Activated naive CD4-positive, alpha-beta T cell treated with anti-CD3 and anti-CD28 coated beads, Interleukin-2, amount 50 U/mL, for 72 hours (primary cell): ENCODE measurements around the gene SEC16B. TPM values are rescaled to one million over a fixed set of nuclear protein-coding genes. Genes with fewer than 3 reads are reported as not detected.

Experiments used
- ATAC-seq, 2 donors: fragments of 150-1000 bp; cut with Tn5 transposase; 2 replicates each; pipeline ENCODE4 v1.10.0; 2021; ENCODE audit warnings: mild to moderate bottlenecking in 2 of 2, moderate library complexity in 2 of 2
- DNase-seq, 2 donors: peaks; one replicate each; pipeline ENCODE4 v3.0.0; 2021 to 2022; ENCODE audit warnings: low spot score in 2 of 2
- H3K27ac Mint-ChIP-seq, 2 donors: one replicate each; pipeline ENCODE4 v1.8.0; 2022; ENCODE audit warnings: mild to moderate bottlenecking in 2 of 2, mixed read lengths in 2 of 2
- H3K36me3 Mint-ChIP-seq, 2 donors: one replicate each; pipeline ENCODE4 v1.8.0; 2022; ENCODE audit warnings: mixed read lengths in 2 of 2
- H3K9me3 Mint-ChIP-seq, 2 donors: one replicate each; pipeline ENCODE4 v1.8.0; 2022; ENCODE audit warnings: mixed read lengths in 2 of 2
- total RNA-seq, 2 donors: library from RNA; stranded (reverse); gene quantifications; one replicate each; pipeline ENCODE4 v1.2.3, GENCODE V29; 2022

Gene SEC16B
- total RNA-seq, 2 donors from 2014 or later = not detected

DNA sequence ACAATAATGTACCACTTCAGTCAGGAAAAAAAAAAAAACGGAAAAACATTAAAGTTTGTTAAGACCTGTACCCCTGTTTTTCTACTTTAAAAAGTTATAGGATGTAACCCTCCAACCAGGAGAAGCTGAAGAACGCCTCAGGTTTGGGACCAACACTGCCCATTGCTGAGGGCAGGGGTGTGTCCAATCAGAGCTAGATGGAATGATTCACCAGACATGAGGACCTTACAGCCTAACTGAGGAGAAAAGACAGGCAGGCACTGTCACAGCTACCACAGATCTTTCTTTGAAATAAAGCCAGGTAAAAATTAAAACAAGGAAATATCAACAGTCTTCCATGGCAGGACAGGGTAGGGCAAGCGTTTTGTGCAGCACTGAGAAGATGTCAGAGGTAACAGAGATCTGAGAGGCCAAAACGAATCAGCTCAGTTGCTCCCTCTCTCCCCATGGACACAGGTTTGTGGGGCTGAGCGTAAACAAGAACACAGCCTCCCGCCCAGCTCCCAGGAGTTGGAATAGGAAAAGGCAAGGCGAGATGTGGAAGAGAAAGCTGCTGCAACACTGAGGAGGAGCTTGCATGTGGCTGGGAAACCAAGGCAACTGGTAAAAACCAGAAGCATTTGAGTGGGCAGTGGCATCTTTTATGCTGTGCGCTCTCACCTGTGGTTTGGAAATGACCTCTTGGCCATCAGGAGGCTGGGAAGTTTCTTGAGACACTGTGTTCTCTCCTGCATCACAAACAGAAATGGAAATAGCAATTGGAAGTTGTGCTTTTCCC, 34.0 kb downstream of the SEC16B start:
- no peaks in the 10 kb centered on the region for H3K9me3 Mint-ChIP-seq
- DNase-seq = no peak
- H3K27ac Mint-ChIP-seq = no peak overlapping the region
- H3K36me3 Mint-ChIP-seq = no peaks in the 10 kb centered on the region
- ATAC-seq = no peak

DNA sequence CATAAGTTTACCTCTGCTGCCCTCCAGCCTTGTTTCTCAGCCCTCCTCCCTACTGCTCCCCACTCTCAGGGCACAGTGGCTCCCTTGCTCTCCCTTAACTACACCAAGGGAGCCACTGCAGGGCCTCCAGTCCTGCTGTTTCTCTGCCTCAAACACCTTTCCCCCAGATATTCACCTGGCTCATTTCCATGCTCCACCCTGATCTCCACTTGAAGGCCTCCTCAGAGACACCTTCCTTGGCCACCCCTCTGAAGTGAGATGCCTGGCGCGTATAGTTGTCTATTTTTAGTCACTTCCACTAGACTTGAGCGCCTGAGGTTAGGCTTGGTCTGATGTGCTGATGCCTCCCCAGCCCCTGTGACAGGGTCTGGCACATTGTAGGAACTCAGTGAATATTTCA, 34.9 kb downstream of the SEC16B start:
- no peak overlapping the region for H3K27ac Mint-ChIP-seq
- DNase-seq (no peak), ATAC-seq (no peak)
- no peaks in the 10 kb centered on the region for H3K9me3 Mint-ChIP-seq
- H3K36me3 Mint-ChIP-seq = no peaks in the 10 kb centered on the region

DNA sequence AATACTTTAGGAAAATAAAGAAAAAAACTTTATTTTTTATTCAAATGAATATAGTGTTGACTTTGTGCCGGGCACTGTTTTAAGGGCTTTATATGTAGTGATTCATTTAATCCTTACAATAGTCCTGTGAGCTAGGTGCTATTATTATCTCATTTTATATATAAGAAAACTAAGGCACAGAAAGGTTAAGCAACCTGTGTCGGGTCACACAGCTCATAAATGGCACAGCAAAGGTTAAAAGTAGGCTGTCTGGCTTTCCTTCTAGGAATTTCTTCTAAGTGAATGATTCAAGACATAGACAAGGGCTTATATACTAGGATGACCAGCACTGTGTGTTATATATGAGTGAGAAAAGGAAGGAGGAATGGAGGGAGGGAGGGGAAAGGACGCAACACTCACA, 35.4 kb downstream of the SEC16B start:
- Mint-ChIP-seq H3K36me3 (no peaks in the 10 kb centered on the region), H3K9me3 (no peaks in the 10 kb centered on the region), H3K27ac (no peak overlapping the region)
- no peak for DNase-seq
- ATAC-seq = no peak

DNA sequence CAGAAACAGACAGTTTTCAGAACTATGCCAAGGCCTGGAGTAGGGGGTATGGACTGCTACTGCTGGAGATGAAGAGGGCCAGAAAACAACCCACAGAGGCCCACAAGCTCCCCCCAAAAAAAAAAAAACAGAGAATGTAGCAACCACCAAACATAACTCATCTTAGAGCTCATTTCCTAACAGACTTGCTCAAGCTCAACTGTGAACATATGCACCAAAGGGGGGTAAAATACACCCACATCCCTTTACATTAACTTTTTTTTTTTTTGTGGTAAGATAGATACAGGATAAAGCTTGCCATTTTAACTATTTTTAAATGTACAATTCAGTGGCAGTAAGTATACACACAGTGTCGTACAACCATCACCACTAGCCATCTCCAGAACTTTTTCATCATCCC, 36.0 kb downstream of the SEC16B start:
- ATAC-seq (no peak), DNase-seq (no peak)
- Mint-ChIP-seq H3K36me3 (no peaks in the 10 kb centered on the region), H3K9me3 (no peaks in the 10 kb centered on the region), H3K27ac (no peak overlapping the region)

DNA sequence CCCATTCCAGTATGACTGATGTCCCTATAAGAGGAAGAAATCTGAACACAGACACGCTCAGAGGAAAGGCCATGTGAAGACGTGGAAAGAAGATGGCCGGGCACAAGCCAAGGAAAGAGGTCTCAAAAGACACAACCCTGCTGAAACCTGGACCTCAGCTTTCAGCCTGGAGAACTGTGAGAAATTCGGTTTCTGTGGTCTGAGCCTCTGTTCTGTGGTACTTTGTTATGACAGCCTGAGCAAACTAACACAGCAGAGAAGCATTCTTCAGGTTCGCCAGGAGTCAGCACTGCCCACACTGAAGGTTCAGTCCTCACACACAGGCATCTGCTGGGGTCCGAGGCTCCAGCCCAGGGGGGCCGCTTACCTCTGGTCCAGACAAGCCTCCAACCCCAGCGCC, 37.7 kb downstream of the SEC16B start:
- Mint-ChIP-seq H3K27ac (no peak overlapping the region), H3K9me3 (no peaks in the 10 kb centered on the region), H3K36me3 (no peaks in the 10 kb centered on the region)
- DNase-seq = no peak
- ATAC-seq = no peak

DNA sequence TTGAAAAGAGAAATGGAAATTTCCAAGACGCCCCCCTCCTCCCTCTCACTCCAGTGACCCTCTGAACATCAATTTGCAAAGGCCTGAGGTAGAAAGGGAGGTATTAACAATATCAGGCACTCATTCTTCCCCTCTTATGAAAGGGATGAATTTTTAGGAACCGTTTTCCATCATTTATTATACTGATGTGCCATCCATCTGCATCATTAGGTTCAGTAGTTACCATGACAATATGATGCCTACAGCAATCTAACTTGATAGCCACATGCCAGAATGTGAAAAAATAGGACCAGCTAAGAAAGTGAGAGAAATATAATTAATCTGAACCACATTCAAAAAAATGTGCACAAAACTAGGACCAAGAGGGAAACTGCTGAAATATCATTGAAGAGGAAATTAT, 40.9 kb downstream of the SEC16B start:
- Mint-ChIP-seq H3K27ac (no peak overlapping the region), H3K36me3 (no peaks in the 10 kb centered on the region), H3K9me3 (no peaks in the 10 kb centered on the region)
- ATAC-seq (no peak), DNase-seq (no peak)

DNA sequence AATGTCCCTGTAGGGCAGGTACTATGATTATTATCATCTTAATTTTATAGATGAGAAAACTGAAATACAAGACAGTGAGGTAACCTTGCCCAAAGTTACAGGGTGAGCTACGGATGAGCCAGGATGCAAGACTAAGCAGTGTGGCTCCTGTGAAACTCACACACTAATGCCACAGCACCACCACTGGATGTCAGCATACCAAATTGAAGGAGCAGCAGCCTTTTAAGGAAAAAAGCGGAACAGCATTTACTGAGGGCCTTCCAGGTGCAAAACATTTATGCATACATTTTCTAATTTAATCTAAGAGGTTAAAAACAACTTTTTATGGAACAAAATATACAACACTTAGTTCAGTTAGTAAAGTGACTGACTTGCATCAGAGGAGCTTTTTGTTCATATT, 41.7 kb downstream of the SEC16B start:
- Mint-ChIP-seq H3K36me3 (no peaks in the 10 kb centered on the region), H3K27ac (no peak overlapping the region), H3K9me3 (no peaks in the 10 kb centered on the region)
- no peak for ATAC-seq
- DNase-seq = no peak

DNA sequence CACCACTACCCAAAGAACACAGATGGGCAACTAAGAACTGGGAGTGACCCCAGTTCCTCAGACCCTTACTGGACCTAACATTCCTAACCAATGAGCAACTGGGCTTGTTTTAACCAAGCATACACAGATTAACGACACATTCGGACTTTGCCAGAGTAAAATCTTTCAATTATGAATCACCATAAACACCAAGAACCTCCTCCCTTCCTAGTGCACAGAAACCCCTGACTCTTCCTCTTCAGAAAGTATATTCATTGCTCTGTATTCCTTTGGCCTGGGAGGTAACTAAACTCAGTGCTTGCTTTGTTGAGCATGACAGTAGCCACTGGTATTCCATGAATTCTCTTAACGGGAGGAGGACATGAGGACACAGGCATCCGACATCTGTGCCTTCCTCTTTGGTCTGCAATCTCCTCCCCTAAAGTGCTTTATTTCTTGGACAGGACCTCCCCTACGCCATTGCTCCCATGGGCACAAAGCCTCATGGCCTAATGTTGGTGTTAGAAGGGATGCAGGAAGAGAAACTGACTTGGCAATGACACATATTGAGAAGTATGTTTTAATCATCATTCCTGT, 42.7 kb downstream of the SEC16B start:
- ATAC-seq (no peak), DNase-seq (no peak)
- no peaks in the 10 kb centered on the region for H3K36me3 Mint-ChIP-seq
- H3K9me3 Mint-ChIP-seq = no peaks in the 10 kb centered on the region
- no peak overlapping the region for H3K27ac Mint-ChIP-seq

DNA sequence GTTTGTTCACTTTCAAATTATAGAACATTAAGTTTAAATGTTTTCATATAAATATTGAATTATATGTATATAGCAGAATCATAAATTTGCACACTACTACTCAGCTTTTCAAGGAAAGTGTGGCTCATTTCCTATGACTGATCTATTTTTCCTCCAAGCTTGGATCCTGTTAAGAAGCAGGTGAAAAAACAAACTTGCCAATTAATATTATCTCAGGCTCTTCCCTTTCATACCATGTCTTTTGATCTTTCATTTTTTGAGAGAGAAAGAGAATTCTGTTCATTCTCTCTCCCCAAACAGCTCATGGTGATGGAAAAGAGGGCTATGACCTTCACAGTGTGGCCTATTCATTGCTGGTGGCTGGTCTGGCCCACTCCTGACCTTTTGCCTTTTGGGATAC, 43.7 kb downstream of the SEC16B start:
- Mint-ChIP-seq H3K36me3 (no peaks in the 10 kb centered on the region), H3K9me3 (no peaks in the 10 kb centered on the region), H3K27ac (no peak overlapping the region)
- DNase-seq (no peak), ATAC-seq (no peak)

DNA sequence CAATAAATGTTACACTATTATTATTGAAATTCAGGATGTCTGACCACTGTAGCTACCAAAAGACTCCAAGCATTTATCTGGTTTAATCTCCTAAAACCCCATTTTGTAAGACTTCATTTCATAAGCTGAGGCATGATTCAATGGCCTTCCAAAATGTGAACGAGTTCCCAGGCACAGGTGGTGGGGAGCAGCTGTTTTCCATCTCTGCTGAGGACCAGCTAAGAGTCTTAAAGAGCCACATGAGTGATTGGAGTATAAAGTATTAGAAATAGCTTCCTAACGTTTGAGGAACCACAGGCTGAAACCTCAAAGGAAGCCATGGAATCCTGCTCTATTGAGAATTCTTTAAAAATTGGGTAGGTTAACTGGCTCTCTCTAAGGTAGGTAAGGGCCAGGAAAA, 44.9 kb downstream of the SEC16B start:
- H3K9me3 Mint-ChIP-seq = no peaks in the 10 kb centered on the region
- H3K27ac Mint-ChIP-seq = no peak overlapping the region
- no peak for ATAC-seq
- no peak for DNase-seq
- no peaks in the 10 kb centered on the region for H3K36me3 Mint-ChIP-seq

DNA sequence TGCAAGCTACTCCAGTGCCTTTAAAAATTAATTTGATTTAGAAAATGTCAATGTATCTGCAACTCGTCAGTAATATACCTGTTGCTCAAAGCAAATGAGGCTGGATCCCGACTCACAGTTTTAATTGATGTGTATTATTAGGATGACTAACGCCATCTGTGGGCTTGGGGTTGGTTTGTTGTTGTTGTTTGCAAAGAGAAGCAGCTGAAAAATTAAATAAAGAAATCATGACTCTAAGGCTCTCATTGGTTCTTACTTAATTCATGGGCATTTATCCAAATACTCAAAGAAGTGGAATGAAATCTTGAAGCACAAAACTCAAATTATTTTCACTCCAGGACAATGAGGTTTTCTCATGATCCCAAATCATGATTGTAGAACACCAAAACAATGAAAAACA, 46.4 kb downstream of the SEC16B start:
- DNase-seq (no peak), ATAC-seq (no peak)
- no peaks in the 10 kb centered on the region for H3K9me3 Mint-ChIP-seq
- H3K36me3 Mint-ChIP-seq = no peaks in the 10 kb centered on the region
- H3K27ac Mint-ChIP-seq = no peak overlapping the region

DNA sequence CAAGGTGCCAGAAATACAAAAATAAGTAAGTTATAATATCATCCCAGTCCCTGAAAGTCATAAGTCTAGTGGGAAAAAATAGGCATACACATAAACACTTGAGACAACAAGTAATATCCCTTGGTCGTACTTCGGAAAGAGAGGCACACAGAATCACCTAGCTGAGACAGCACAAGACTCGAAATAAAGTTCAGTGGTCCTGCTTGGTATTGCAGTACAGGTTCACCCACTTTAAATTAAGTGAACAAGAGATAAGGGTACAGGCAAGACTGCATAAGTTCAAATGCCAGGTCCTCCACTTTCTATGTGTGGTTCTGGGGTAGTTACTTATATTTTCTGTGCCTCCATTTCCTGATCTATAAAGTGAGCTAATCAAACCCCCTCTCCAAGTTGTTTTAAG, 47.6 kb downstream of the SEC16B start:
- H3K27ac Mint-ChIP-seq = no peak overlapping the region
- no peaks in the 10 kb centered on the region for H3K9me3 Mint-ChIP-seq
- no peak for DNase-seq
- ATAC-seq = no peak
- no peaks in the 10 kb centered on the region for H3K36me3 Mint-ChIP-seq

DNA sequence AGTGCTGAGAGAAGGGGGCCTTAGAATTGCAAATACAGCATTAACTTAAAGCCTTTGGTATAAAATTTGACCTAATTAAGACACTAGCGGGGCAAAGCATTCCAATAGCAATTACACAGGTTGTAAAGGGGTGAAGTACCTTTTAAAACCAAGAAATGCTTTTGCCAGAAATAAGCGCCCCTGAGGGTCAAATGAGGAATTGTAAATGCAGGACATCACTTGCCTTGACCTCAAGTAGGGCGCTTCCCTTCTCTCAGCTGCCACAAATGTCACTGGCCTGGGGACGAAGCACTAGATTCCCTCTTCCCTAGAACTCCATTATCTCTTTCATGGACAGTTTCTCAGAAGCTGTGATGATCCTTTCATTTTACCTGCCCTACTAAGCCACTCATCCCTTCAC, 48.3 kb downstream of the SEC16B start:
- Mint-ChIP-seq H3K27ac (no peak overlapping the region), H3K9me3 (no peaks in the 10 kb centered on the region), H3K36me3 (no peaks in the 10 kb centered on the region)
- ATAC-seq = no peak
- no peak for DNase-seq

DNA sequence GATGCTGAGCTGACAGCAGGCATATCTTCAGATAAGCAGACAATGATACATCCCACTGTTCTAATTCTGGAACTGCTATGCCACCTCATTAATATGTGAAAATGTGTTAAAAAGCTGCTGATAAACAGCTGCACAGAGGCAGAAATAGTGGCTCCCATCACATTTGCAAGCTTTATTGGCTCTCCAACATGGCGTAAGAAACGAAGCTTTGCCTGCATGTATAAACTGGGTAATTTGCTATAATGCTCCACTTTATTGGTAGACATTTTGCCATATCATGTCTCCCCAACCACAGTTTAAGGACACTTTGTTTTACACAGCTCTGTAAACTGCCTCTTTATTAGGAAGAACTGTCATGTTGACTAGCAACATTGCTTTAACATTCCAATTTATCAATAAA, 49.8 kb downstream of the SEC16B start:
- Mint-ChIP-seq H3K9me3 (no peaks in the 10 kb centered on the region), H3K36me3 (no peaks in the 10 kb centered on the region), H3K27ac (no peak overlapping the region)
- DNase-seq (no peak), ATAC-seq (no peak)

DNA sequence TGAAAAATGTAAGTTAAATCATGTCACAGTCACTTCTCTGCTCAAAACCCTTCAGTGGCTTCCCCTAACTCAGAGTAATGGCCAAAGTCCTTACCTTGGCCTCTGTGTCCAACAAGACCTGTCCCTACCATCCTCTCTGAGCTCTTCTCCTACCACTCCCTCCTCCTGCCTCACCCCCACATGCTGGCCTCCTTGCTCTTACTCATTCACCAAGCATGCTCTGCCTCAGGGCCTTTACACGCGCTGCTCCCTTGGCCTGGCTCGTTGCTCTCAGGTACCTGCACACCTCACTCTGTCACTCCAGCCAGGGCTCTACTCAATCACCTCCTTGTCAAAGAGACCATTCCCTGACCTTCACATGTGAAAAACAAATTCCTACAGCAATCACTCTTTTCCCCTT, 54.2 kb downstream of the SEC16B start:
- no peak for ATAC-seq
- peaks cover 0 to 2% of the 10 kb centered on the region in 2 donors for H3K9me3 Mint-ChIP-seq
- no peaks in the 10 kb centered on the region for H3K36me3 Mint-ChIP-seq
- no peak overlapping the region for H3K27ac Mint-ChIP-seq
- no peak for DNase-seq

DNA sequence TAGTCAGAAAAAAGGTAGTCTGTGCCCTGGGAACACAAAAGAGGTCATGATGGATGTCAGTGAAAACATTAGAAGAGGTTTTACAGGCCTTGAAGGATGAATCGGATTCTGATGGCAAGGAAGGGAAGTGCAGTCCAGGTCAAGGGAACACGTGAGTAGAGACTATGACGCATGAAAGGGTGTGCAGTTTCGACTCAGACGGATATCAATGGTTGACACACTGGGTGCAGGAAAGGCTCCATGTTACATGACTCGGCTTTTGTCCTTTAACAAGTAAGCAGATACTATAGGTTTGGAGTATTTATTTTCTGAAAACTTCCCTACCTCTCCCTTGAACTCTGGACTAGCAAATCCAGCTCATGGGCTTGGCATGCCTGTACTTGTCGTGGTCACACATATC, 55.3 kb downstream of the SEC16B start:
- H3K9me3 Mint-ChIP-seq = peaks cover 0 to 2% of the 10 kb centered on the region in 2 donors
- H3K27ac Mint-ChIP-seq = no peak overlapping the region
- ATAC-seq (no peak), DNase-seq (no peak)
- no peaks in the 10 kb centered on the region for H3K36me3 Mint-ChIP-seq

DNA sequence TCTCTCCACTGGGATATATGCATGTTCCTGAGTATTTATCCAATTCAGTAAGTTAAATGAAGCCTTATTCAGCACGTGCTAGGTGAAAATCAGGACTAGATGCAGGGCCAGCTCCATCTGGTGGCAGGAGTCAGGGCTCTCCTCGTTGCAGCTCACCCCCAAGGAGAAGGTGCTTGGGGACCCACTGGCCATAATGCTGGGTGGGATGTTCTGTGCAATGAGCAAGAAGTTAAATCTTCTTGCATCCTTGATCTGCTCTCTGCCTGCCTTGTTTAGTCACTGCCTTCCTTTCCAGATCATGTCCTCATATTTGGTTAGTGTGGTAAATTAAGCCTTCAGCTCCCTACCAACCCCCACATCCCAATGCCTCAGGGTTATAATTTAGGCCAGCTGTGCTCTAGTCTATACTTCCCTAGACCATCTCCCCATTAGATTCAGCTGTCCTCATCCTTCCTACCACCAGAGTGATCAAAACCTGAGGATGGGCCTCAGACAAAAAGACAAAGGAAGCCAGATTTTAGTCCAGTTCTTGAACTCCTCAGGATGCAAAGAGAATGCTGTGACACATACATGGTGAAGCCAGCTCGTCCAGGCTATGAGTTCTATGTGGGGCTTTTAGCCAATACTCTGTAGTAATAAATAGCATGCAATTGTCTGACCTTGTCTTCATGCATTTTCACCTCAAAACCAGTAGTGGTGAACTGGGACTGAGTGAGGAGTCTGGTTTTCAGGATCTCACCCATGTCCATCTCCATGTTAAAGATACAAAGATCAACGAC, 55.9 kb downstream of the SEC16B start:
- Mint-ChIP-seq H3K27ac (no peak overlapping the region), H3K9me3 (peaks cover 0 to 6% of the 10 kb centered on the region in 2 donors), H3K36me3 (no peaks in the 10 kb centered on the region)
- ATAC-seq (no peak), DNase-seq (no peak)

DNA sequence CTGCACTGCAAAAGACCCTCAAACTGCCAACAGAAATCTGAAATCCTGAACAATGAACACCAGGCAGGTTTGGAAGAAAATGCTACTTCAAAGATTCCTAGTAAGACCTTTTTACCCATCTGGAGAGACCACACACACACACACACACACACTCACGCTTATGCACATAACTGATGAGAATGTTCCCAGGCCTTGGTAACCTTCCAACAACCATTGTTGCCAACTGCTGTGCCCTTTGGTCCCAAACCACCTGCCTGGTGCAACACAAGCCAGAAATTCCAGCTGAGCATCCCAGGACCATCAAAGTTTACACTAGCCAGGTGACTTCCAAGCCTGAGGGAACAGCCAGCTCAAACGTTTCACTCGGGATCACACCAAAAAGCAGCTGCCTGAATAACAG, 56.9 kb downstream of the SEC16B start:
- H3K27ac Mint-ChIP-seq = no peak overlapping the region
- DNase-seq = no peak
- H3K36me3 Mint-ChIP-seq = no peaks in the 10 kb centered on the region
- no peak for ATAC-seq
- peaks cover 0 to 14% of the 10 kb centered on the region in 2 donors for H3K9me3 Mint-ChIP-seq
